NCI-H510A (cell line): ENCODE results near the gene CAMK2D.
A peak's percentile ranks its signal among the peaks of the same experiment; 100 is the strongest.

Experiments
- DNase-seq: peaks from one replicate; lab custom pipeline; 2025; lab: John Stamatoyannopoulos, UW

CAMK2D gene

DNA sequence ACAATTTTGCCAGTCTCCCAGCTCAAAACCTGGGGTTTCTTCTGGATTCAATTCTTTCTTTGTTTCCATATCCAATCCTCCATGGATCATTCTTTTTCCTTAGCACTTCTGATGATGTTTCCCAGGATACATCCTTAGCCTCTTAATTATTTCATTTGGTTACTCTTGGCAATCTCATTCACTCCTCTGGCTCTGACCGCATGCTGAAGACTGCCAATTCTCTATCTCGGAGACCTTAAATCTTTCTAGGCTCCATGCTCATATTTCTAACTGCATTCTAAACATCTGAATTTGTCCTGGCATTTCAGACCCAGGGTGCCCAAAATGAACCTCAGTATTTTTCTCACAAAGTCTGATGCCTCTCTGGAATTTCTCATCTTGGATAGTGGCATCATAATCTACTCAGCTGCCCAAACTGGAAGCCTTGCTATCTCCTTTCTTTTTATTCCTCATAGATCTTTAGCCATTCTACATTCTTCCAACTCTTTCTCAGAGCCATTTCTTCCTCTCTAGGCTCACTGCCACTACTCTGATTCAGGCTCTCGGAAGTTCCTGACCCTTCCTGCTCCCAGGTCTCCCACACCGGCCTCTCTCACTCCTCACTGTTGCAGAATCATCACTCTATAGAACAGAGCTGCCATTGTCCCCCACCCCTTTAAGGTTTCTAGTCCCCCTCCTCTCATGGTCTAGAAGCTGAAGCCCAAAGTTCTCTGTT is 290.2 kb downstream of the CAMK2D start:
- DNase-seq, result no peak

DNA sequence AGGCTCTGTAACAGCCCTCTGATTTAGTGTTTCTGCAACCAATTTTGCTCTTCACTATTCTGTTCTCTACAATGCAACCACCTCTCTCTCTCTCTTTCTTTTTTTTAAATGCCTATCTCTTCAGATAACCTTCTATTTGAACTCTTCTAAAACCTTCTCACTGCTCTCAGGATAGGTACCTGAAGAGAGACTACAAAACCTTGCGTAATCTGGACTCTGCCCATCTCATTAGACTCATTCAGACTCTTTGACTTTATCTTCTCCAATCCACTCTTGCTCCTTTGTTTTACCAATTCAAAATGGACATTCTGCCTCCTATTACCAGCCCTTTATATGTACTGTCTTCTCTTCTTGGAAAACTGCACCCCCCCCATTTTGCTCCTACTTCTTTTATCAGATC is 291.6 kb downstream of the CAMK2D start:
- DNase-seq, result no peak

DNA sequence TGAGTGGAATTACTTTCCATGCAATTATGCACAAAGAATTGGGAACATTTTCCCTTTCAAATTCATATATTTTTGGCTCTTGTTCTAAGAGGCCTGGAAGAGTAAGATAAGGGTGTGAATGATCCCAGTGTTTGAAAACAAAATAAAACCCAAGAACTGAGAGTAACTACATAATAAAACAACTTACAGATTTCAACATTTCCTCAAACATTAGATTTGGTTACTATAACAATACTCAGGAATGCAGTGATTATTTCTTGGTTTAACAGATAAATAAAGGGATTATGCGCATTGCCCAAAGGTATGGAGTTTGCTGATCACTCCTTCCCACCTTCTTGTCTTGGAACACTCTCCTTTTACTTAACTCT is 292.5 kb downstream of the CAMK2D start:
- DNase-seq, result no peak

DNA sequence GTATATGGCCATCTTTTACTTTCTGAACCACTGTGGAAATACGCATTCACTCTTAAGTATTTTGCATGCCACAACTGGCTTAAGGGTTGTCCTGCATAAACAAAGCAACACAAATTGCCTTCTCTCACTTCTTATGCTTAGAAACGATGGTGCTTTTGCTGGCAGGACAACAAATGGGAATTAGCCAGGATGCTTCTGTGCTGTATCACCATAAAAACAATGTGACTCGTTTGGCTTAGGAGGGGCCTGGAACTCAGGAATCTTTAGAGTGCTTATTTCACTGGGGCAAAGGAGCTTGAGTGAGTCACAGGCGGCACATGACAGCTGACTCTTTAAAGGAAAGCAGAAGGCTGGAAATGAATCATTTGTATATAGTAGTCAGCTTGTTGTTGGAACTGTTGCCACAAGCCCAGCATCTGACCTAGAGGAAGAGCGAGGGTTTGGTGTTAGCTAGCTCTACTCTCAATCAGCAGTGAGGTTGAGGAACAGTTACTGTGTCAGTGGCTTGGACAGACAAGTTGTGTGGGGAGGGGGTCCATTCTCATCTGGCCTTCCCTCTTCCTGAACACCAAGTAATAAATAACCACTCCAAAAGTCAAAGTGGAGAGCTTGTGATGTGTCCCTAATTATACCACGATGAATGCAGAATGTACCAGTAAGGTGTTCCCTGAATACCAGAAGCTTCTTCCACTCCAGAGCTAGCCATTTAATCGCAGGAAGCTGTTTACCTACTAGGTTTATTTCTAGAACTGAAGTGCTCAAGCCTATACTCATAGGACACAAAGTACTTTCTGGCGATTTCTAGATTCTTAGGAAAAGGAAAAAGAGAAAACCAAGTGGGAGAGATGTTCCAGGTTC is 293.1 kb downstream of the CAMK2D start:
- no peak for DNase-seq

DNA sequence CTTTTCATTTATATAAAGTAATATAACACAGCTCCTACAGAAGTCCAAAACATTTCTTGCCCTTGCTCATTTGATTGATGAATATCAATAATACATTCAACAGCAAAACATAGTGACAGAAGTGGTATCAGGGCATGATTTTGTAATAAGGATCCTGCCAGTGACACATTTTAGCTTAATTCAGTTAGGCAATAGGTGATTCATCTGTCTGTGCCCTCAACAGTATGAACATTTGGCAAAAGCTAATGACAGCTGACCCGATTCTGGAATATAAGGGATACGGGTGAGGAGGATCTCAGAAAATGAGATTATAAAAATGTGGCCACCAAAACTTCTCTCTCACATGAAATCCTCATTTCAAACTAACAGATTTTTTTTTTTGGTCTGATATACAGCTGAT is 294.0 kb downstream of the CAMK2D start:
- no peak for DNase-seq

DNA sequence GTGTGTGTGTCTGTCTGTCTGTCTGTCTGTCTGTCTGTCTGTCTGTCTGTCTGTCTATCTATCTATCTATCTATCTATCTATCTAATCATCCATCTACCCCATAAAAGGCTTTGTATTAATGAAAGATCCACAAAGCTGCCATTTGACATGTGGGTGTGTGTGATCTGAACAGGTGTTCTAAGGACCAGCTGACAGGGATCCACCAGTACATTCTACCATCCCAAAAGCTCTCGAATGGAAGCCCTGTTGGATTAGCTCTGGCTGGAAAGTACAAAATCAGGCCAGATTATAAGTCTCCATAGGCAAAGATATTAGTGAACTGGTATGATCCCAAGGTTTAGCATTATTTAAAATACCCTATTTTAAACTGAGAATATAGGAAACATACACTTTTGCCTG is 299.3 kb downstream of the CAMK2D start:
- DNase-seq, result no peak

DNA sequence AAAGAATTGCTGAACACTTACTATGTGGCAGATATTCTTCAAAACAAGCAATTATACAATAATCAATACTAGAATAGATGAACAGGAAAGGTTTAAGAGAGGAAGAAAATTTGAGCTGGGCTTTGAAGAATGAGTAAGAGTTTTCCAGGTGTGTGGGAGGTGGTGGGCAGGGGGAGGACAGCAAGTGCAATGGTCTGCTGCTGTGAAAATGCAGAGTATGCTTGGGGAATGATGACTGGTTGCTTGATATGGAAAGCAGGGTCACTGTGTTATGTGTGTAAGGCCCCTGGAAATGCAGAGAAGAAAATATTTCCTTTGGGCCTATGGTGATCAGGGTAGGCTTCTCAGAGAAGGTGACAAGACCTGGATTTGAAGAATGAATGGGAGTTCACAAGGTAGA is 300.3 kb downstream of the CAMK2D start:
- no peak for DNase-seq

DNA sequence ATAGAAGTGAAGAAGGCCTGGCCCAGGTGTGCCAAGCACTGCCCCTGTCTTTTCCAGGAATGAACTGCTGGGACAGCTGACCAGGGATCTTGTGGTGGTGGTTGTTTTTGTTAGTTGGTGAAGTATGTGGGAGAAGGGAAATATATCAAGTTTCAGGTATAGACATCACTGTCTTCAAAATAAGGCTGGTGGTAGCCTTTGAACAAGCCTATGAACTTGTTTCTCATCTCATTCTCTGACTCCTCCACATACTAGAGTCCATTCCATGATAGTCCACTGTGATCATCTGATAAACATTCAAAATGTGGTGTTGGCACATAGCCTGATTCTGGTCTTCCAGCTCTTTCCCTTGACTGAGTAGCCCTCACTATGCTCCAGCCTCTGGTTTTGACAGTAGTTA is 303.7 kb downstream of the CAMK2D start:
- DNase-seq, result no peak

DNA sequence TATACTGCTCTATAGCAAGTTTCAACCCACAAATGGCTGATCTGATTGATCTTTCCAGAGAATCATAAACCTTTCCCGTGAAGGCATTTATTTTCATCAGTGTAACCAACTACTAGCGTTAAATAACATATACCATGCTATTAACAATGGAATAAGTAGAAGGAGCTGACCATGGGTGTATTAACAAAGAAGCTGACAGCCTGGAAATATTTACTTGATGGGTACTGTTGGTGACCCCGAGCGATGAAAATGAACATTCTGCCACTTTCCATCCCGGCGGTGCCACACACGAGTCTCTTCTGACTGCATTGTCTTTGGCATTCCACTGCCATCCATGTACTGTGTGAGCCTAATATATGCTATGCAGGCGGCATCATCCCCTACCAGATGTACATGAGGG is 304.4 kb downstream of the CAMK2D start:
- no peak for DNase-seq

DNA sequence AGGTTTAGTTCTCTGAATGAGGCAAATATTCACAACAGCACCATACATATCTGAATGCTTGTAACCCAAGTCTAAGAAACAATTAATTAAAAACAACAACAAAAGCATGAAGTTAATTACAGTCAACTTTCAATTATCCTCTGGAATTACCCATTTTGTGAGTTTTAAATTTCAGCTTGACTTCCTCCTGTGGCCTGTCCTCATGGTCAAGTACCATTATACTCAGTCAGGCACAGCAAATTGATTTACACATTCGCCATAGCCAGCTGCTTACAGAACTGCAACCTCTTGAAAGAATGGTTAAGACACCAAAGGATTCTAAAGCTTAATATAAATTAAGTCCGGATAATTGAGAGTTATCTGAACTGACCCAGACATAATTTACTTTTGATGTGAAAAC is 306.5 kb downstream of the CAMK2D start:
- DNase-seq, result peak; percentile 21

DNA sequence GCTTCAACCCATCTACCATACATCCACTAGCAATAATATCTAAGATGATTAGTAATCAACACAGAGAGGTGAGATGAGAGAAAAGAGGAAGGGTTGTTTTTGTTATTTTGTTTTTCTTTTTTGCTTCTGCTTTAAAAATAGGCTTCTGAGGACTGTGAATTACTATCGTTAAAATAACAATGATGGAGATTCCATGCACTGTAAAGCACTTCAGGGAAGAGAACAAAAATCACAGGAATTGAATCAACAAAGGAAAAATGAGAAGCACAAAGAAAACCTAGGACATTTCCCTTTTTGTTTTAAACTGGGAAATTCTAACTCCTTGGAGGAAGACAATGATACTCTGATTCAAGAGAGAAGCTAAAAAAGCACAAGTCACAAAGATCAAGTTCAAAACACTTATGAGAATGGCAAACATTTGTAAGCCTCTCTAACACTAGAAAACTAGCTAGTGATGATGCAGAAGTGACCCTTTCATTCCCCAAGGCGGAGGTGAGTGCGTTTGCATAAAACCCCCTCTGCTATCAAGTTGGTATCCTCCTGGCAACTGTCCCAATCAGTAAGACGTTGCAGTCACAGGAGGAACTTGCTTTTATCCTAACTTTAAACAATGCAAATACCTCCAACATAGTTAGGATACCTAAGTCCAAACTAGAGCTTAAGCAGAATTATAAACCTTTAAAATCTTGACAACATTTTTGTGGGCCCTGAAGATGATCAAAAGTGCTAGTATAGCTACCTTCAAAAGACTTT is 308.5 kb downstream of the CAMK2D start:
- DNase-seq, result no peak

DNA sequence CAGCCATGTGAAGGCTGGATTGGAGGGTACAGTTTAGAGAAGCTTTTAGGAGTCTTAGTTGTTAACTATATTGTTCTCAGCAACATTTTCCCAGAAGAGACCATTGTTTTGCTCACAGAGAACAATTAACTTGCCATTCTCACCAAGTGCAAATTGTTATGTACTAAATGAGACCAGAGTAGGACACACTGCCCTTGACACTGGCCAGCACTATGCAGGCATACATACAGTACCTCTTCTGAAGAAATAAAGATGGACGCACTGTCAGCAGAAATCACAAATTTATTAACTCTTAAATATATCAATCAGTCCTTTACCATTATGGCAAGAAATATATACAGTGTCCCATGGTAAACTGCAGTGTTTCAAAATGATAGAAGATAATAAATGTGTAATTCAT is 309.4 kb downstream of the CAMK2D start:
- no peak for DNase-seq

DNA sequence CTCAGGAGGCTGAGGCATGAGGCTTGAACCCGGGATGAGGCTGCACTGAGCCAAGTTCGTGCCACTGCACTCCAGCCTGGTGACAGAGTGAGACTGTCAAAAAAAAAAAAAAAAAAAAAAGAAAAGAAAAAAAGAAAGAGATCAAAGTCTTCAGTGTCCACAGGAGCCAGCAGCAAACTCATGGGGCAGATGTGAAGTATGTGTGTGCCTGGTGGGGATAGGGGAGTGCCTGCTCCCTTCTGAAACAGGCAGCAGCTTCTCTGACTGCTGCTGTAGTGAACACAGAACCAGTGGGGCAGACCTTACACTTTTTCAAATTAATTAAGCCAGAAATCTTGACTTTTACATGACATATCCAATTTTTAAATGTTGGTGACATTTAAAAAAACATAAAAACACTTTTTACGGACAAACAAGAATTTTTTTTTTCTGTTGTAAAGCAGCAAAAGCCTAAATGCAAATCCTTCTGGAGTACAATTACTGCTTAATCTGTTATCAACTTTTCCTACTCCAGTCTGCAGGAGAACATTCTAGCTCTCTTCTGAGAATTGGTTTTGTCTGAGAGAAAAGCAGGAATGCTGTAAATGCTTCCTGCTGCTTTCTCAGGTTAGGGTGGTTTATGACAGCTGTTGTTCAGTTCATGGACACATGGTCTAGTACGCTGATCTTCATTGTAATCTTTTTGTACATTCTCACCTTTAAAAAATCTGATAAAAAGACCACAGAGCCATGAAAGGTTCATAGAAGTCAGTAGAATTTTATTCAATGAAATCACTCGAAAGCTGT is 311.1 kb downstream of the CAMK2D start:
- DNase-seq, result no peak

DNA sequence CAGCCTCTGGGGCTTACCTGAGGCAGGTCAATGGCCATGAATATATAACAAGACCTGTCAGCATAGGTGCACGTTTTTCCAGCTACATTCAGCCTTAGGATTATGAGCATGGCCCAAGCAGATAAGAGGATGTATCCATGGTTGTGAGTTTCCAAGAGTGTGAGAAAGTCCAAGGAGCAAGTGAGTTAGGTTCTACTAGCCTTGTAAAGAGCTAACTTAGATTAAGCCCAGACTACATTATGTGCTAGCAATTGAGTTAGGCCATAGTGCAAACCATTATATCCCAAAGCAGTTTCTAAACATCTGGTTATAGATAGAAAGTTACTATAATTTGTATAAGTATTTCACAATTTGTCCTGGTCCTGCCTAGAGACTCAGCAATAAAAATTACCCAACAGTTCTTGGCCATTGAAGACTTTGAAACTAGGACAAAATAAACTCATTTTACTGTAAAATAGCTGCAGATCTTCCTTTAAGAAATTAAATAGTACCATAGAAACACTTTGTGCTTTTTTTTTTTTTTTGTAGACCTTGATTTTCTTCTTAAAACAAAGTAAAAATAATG is 312.0 kb downstream of the CAMK2D start:
- DNase-seq, result no peak

DNA sequence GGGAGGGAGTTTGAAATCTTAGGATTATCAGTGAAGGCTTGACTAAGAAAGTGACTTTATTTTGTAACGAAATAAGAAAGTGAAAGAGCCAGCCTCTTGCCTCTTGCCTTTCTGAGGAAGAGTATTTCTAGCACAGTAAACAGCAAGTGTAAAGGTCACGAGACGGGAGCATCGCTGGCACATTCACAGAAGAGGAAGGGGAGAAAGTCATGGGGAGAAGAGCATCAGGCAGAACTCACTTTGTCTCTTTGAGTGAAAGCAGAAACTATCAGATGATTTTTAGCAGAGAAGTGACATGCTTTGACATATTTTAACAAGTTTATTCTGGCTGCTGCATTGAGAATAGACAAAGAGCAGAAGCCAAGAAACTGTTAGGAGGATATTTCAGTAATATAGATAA is 313.8 kb downstream of the CAMK2D start:
- no peak for DNase-seq

DNA sequence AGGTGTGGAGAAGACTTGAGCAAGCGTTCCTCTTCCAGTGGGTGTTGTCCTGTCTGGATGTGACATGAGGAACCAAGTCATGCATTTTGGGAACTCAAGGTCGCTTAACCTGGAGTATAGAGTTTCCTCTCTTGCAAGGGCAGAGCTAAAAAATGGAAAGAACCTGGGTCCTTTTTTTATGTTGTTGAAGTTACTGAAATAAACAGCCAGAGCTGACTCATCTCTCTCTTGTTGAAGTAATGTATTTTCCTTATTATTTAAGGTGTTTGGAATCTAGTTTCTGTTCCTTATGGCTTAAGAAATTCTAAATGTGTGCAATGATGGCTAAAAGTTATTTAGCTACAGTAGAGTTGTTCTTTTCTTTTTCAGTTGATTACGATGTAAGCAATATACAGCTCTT is 314.5 kb downstream of the CAMK2D start:
- no peak for DNase-seq

DNA sequence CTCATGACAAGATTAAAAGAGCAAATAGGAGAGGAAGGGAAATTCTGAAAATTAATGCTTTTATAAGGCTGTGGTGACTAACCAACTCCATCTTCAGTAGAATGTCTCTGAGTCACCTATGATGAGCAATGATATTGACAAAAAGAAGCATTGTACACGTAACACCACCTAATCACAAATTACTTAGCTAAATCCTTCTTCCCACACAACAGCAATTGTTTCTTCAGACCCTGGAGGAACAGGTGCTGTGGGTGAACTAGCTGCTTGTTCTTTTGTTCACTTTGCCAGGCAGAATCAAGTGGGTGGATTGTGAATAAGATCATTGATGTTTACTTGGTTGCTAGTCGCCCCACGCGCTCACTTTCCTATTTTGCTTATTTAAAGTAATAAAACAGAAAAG is 315.5 kb downstream of the CAMK2D start:
- no peak for DNase-seq

DNA sequence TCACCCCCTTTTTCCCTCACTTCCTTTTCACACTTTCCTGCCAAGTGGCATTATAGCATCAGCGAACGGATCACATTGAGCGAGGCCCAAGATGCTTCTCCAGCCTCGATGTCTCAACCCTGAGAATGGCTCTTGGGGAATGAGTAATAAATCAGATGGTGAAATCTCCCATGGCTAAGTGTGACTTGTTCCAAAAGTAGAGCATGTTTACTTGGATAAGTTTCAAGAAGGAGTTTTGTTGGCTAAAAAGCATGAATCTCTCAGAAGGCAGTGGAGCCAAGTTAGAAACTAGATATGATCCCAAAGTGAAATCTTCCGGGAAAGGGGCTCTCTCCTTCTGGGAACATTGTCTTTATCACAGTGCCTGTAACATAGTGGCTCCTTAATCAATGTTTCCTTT is 316.3 kb downstream of the CAMK2D start:
- no peak for DNase-seq

DNA sequence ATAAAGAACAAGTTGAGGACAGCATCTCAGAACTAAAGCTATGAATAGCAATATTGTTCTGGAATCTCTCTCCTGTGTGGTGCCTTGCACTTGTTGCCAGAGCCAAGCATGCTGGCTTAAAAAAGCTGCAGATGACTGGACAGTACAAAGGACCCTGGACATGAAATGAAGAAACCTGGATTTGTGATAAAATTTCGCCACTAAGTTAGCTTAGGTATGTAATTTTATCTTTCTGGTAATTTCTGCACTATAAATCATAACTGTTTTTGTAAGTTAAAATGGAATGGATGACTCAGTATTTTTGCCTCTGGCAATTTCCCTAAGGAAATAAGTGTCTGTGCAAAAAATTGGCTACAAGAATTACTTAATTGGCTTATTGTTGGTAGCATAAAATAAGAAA is 317.2 kb downstream of the CAMK2D start:
- no peak for DNase-seq

DNA sequence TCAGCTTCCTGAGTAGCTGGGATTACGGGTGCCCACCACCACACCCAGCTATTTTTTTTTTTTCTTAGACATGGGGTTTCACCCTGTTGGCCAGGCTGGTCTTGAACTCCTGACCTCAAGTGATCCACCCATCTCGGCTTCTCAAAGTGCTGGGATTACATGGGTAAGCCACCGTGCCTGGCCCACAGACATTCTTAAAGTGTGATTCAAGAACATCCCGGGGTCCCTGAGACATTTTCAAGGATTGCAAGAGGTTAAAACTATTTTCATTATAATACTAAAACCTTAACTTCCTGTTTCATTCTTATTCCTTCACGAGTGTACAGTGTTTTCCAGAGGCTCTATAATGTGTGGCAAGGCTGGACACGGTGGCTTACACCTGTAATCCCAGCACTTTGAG is 318.7 kb downstream of the CAMK2D start:
- DNase-seq, result no peak

DNA sequence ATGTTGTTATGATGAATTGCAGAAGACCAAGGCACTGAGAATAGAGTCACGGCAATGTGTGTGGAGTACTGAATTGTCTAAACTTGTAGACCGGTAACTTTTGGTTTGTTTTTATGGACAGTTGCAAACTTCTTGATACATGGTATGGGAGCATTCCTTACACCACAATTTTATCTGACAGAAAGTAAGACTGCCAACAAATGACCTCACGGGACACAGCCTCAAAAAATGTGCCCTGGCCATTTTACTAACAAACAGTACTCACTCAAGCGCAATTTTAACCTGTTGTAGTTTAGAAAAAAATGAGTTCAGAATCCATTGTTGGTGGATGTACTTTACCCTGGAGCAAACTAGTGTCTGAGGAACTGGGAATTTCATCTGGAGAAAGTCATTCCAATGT is 321.2 kb downstream of the CAMK2D start:
- DNase-seq, result no peak

DNA sequence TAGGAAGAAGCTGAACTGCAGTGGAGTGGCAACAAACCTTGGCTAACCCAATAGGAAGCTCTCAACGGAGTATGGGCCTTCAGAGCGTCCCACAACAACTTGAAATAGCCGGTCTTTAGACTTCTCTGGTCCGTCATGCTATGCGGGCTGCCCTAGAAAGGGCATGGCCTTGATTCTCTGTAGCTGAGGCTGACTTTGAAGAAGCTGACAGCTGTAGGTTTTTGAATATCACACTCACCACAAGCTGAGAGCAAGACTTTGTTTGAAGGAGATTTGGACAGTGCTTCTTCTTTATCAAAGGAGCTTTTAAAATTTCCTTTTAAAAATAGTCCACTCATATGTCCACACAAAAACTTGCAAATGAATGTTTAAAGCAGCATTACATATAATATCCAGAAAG is 322.9 kb downstream of the CAMK2D start:
- DNase-seq, result no peak
